GM21619 (cell line): ENCODE results near the gene SNTB2.
A peak's percentile ranks its signal among the peaks of the same experiment; 100 is the strongest.

ENCODE experiments used
- ATAC-seq: cut with Tn5 transposase; IDR thresholded peaks from one replicate; pipeline ENCODE4 v1.9.1; 2021; ENCODE audit not compliant: unreplicated experiment

SNTB2 gene

DNA sequence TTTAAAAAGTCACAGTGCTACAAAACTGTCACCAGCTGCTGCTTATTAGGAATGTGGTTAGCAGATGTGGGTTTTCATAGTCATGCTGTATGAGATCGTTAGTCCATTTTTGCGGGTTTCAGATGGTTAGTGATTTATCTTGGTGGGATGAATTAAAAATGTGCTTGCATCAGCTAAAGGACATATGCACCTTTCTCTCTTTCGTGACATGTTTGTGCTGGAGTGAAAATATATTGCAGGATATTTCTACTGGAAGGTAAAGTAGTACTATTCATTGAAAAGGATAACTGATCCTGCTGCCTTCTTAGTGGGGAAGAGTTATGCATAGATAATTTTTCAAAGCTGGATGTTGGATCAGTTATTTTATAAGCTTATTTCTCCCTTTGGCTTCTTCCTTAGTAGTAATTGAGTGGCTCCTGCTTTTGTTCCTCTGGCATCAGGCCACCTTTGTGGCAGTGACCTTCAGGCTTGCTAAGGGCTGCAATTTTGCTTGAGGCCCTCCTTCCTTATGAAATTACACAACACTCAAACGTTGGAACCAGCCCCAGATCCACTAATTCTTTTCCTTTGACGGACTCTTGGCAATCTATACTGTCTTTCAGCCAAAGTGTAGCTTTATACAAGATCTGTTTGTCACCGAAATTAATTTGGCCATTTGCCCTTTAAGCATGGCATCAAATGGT, 7.5 kb upstream of the SNTB2 start:
- no peak for ATAC-seq

DNA sequence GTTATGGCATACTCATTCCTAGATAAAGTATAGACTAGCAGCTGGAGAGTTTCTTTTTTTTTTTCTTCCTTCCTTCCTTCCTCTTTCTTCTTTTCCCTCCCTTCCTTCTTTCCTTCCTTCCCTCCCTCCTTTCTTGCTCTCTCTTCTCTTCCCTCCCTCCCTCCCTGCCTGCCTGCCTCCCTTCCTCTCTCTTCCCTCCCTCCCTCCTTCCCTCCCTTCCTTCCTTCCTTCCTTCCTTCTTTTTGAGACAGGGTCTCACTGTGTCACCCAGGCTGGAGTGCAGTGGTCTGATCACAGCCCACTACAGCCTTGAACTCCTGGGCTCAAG, 7.0 kb upstream of the SNTB2 start:
- no peak for ATAC-seq

DNA sequence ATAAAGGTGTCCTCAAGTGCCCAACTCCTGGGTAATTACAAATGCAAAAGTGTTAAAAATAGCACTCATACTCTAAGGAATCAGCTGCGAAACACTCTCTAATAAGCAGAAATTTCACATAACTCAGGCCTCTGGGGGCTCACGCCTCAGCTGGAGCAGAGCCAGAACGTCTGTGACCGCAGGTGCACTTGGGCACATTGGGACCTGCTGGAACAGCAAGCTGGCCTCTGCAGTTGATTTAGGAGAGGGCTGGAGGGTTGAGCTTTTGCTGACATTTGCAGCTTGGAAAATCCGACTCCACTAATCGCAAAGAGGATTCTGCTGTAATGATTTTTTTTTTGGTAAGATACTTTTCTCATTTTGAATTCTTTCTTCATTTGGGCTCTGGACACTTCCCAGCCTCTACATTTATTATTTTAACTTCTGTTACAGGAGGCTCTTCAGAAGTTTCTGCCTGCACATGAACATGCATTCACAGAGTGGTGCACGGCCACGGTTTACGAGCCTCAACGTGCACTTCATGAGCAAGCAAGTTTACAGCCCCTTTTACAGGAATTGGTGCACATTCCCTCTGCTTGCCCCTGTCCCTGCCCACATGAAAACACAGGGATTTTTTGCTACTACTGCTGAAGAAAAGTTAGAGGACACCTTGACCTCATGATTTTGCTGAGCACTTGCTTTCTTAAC, 4.1 kb upstream of the SNTB2 start:
- ATAC-seq = no peak

DNA sequence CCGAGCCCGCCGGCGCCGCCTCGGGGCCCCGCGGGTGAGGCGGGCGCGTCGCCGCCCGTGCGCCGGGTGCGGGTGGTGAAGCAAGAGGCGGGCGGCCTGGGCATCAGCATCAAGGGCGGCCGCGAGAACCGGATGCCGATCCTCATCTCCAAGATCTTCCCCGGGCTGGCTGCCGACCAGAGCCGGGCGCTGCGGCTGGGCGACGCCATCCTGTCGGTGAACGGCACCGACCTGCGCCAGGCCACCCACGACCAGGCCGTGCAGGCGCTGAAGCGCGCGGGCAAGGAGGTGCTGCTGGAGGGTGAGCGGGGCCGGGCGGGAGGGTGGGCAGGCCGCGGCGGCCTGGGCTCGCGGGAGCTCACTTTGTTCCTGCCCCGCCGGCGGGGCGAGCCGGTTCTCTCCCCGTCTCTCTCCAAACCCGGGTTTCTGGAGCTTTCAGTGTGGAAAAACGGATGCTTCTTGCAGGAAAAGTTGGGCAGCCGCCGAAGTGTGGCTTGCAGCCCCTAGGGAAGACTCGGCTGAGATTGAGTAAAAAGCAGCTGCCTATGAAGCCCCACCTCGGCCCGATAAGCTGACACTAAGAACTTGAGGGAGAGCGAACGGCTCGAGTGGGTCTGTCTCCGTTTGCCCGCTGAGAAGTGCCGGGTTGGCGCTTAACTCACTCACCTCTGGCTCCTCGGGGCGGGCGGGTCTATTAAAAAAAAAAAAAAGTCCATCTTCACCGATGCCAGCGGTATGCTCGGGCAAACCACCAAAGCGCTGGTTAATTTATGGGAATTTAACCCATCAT, 677 bp downstream of the SNTB2 start:
- peak; percentile 30 for ATAC-seq

DNA sequence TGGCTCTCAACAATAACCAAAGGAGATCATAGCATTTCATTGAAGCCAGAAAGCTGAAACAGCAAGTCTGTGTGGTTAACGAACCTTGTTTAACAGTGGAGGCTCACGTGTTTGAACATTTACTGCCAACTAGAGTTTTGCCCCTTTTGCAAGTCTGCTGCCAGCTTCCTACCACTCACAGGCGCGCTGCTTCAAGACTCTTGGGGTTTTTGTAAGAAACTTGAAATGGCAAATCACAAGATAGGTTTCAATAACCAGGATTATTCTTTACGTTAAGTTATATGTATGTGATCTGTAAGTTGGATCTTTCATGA, 1.2 kb downstream of the SNTB2 start:
- ATAC-seq = no peak

DNA sequence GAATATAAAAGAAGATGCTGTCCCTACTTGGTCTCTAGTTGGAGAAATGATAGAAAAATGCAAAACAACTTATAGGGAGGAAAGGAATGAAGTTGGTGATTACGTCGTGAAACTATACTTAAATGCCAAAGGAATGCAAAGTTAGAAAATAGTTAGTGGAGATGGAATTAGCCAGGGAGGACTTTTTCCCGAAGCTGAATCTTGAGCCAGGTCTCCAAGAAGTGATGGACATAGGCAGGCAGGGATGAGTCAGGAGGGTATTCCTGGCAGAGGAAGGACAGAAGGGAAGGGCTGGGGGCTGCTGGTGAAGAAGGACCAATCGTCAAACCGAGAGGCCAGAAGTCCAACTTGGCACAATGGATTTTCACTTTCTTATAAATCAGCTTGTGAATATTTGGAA, 1.8 kb downstream of the SNTB2 start:
- no peak for ATAC-seq

DNA sequence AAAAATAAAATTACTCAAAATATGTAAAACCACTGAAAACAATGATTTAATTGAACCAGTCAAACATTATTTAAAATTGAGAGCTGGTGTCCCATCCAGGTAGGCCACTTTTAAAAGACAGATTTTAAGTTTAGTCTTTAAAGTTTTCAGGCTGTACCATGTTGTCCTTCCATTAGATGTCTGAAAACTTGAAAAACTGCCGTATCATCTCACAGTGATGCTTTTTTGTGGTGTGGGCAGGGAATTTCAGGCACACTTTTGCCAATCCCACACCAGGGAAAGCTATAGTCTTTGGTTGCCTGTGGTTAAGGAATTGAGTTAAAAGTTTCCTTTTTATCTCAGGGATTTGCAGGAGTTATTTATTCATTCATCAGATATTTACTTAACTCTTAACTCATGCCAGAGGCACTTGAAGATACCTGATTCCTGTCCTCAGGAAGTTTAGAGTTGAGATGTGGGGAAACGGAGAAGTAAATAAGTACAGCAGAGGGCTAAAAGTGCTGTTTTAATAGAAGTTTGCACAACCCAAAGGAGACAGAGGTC, 3.2 kb downstream of the SNTB2 start:
- no peak for ATAC-seq

DNA sequence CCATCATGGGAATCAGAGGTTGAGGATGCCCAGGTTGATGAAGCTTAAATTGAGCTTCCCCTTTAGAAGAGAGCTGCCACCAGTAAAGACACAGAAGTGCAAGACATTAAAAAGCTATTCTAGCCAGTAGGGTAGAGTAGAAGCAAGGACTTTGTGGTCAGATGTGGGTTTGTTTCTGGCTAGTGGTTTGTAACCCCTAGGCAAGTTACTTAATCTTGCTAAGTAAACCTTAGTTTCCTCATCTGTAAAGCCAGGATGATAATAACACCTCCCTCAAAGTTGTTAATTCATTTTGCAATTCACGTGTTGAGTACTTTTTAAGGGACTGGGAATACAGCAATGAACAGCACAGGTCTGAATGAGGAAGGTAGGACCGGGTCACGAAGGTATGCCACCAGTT, 3.6 kb downstream of the SNTB2 start:
- ATAC-seq = no peak

DNA sequence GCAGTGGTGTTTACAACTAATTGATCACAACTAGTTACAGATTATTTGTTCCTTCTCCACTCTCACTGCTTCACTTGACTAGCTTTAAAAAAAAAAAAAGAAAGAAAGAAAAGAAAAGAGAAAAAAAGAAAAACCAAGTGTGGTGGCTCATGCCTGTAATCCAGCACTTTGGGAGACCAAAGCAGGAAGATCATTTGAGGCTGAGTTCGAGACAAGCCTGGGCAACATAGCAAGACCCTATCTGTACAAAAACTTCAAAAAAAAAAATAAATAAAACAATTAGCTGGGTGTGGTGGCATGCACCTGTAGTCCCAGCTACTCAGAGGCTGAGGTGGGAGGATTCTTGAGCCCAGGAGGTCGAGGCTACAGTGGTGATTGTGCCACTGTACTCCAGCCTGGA, 4.2 kb downstream of the SNTB2 start:
- ATAC-seq = no peak

DNA sequence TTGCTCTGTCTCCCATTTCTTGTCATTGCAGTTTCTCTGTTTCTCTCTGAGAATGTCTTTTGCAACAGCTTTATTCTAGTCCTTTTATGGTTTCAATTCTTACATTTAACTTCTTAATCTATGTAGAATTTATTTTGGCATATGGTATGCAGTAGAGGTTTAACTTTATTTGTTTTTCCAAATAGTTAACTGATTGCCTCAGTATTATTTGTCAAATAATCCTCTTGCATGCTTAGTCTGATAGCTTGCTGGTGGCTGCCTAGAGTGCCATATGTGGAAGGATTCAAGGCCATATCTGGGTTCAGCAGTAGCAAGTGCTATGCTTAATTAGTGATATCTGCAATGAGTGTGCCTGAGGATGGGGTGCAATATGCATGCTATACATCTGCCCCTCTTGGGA, 6.9 kb downstream of the SNTB2 start:
- ATAC-seq = no peak

DNA sequence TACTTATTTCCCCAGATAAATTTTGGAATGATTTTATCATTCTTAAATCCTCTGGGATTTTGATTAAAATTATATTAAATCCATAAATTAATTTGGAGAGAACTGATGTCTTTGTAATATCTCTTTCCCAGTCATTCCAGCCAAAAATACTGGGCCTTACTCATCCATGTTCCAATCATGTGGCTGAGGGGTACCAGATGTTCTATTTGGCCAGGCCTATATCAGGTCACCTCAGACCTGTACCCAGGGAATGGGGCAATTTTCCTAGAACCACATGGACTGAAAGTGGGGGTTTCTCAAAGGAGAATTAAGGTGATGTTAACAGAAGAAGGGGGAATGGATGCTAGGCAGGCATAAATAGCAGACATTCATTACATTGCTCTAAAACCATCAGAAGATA, 7.5 kb downstream of the SNTB2 start:
- no peak for ATAC-seq

DNA sequence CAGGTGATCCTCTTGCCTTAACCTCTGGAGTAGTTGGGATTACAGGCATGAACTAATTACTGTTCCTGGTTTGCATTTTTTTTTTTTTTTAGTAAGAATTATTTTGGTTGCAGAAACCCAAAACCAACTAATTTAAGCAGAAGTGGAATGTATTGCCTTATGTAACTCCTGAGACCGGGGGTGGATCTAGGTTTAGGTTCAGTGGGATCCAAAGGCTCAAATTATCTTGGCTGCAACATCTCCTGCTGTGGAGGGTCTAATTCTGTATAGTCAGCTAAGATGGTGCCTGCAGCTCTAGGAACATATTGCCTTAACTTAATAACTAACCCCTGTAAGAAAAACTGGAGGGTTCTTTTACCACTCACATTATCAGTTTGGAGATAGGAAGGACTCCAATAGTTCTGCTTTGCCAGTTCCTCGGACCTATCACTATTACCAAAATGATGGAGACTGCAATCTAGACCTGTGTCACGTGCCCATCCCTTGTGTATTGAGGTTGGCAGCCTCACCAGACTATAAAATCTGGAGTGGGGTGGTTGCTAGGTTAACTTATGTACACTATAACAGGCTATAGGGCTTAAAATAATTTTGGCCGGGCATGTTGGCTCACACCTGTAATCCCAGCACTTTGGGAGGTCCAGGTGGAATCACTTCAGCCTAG, 8.5 kb downstream of the SNTB2 start:
- no peak for ATAC-seq

DNA sequence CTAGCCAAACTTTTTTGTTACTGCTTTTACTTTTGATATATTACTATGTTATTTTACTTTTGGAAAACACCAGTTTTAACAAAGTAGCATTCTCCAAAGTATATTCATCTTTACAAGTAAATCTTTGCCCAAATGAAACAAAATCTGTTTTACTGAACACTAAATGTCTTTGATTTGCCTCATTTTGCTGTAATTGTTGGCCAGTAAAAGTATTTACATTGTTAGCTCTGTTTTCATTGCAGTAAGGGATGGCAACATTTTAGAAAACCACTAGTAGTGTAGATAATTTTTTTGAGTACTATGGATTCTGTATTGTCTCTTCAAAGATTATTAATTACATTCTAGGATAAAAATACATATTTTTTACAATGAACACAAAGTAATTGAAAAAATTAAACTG, 10.6 kb downstream of the SNTB2 start:
- no peak for ATAC-seq

DNA sequence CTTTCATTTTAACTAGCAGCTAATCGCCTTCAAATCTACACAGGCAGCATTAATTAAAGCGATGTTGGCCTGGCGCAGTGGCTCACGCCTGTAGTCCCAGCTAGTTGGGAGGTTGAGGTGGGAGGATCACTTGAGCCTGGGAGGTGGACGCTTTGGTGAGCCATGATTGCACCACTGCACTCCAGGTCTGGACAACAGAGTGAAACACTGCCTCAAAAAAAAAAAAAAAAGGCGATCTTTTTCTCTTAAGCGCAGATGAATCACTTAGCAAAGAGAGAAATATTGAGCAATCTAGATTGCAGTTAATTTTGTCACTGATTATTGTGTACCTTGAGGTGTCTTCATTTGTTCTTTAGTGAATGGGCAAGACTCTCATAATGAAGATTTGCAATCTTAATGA, 12.4 kb downstream of the SNTB2 start:
- no peak for ATAC-seq

DNA sequence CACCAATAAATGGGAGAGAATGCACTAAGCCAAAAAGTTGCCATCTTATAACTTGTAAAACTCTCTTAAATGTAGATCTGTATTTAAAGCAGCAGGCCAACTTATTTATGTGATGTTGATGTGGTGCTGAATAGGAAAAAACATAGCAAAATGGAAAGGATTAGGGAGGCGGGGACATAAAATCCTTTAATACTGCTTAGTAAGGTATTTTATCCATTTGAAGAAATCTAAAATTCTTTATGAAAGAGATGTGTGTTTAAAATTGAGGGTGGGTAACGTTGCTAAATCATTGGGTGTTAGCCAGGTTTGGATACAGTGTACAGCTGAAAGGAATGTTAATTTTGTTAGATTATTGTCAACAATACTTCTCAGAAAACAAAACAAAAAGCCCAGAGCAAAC, 14.3 kb downstream of the SNTB2 start:
- ATAC-seq = no peak

DNA sequence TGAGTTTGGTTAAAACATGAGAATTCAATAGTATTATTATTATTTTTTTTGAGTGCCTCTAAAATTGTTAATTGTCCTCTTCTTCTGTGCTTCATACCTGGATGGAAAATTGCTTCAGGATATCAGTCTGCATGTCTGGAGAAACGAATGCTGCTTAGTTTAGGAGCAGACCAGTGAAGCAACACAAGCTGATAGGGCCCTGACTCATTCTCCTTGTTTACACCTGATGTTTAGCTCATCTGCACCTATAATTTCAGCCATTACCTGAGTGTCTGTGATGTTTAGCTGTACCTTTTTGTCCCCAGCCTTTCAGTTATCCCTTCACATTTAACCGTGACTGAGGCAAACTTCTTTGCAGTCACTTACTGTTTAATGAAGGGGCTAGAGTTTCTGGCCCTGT, 14.8 kb downstream of the SNTB2 start:
- ATAC-seq = no peak

DNA sequence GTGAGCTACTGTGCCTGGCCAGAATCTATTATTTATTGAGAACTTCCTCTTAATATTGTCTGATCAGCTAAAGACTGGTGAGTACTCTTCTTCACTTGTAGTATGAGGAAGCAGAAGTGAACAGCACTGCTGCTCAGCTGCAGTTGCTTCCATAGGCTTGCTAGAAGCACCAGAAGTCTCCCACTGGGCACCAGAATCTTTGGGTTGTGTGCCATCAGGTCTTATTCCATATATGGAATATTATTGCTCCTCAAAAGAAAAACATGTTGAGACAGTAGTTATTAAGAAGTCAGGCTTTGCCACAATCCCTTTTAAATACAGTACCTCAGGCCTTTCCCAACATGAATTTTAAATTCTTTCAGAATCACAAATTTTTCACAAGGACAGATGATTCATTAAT, 17.2 kb downstream of the SNTB2 start:
- no peak for ATAC-seq

DNA sequence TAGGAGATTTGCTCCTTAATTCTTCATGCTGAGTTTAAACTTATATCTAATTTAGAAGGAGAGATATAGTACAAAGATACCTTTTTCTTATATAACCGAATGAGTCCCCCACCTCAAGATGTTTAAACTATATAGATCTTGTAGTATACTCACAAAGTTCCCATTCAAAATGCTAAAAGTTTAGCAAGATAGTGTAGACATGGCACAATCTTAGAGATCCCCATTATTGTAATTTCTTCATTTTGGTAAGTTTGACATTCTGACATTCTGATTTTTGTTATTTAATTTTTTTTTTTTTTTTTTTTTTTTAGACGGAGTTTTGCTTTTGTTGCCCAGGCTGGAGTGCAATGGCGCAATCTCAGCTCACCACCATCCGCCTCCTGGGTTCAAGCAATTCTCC, 22.8 kb downstream of the SNTB2 start:
- no peak for ATAC-seq

DNA sequence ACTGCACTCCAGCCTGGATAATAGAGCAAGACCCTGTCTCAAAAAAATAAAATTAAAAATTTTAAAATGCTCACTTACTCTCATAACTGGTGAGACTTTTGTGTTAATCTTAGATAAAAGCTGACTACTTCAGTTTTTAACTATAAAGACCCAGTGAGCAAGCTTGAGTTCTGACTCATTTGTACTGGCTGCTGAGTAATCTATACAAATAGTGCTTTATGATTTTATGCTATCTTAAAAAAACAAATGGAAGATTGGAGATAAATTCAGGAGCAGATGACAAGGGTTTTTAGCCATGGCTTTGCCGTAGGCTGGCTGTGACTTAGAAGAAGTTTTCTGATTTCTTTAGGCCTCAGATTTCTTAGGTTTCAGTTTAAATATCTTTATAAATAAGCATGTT, 30.5 kb downstream of the SNTB2 start:
- ATAC-seq = no peak

DNA sequence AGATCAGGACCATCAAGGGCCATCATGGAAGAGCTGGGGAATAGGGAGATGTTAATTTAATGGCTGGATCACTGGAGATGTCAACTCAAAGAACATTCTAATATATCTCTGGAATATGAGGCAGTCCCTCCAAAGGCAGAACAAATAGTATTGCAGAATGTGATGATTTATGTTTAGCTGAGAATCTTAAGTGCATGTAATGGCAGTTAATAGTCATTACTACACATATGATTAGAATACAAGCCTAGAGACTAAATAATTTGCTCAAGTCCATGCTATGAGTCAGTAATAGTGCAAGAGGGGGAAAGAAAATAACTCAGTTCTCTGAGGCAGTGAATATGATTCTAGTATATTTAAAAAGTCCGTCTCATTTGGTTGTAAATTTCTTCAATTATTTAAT, 32.3 kb downstream of the SNTB2 start:
- no peak for ATAC-seq

DNA sequence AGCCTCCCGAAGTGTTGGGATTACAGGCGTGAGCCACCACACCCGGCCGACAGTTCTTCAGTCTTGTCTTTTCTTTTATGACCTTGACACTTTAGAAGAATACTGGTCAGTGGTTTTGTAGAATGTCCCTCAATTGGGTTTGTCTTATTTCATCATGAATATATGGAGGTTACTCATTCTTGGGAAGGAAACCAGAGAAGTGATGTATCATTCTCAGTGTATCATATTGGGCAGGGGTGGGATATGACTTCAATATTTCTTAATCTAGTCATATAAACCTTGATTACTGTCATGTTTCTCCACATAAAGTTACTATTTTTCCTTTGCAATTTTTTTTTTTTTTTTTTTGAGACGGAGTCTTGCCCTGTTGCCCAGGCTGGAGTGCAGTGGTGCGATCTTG, 36.9 kb downstream of the SNTB2 start:
- ATAC-seq = no peak

DNA sequence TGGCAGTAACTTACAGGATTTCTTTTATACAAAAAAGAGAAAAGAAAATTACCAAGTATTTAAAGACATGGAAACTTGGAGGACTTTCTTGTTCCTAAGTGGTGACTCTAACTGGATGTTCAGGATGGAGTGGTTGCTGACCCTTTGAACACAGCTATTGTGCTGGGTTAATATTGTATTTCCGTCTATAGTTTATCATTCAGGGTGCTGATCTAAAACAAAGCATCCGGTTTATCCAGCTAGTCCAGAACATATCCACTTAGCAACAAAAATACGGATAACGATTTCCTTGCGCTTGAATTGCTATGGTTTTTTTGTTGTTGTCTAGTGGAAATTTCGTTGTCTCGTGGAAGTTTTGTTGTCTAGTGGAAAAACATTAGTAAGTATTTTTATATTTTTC, 38.2 kb downstream of the SNTB2 start:
- ATAC-seq = no peak
